H1 (cell line): Measurements from ENCODE around the gene UBL4B. TPM values are rescaled to one million over a fixed set of nuclear protein-coding genes. Genes with fewer than 3 reads are reported as not detected.

ENCODE experiments used
- CTCF ChIA-PET: fragments of 300-600 bp; sonication (Branson Sonifier 250); formaldehyde crosslinking; loops from one replicate; lab custom pipeline; 2021; ENCODE audit not compliant: partially characterized antibody; lab: Charles Lee
- POLR2A ChIA-PET: fragments of 300-600 bp; sonication (Branson Sonifier 250); formaldehyde crosslinking; loops from one replicate; lab custom pipeline; 2021; ENCODE audit warnings: inconsistent platforms; ENCODE audit not compliant: partially characterized antibody; lab: Charles Lee
- DNase-seq, 2 experiments: peaks; one replicate each; pipeline versions ENCODE4 v3.0.0 to v3.0.0-alpha.2; 2010 to 2022; ENCODE audit warnings: low spot score in 2 of 2, low read depth in 1 of 2, mixed read lengths in 1 of 2
- FAIRE-seq: peaks from 2 replicates; lab custom pipeline; 2011; peaks lifted over from hg19 to GRCh38; lab: Jason Lieb, UNC
- H2AFZ ChIP-seq: 2 replicates; pipeline ENCODE4 v1.8.1; 2012; ENCODE audit warnings: low read length, inconsistent platforms
- H2AK5ac ChIP-seq: 2 replicates; pipeline ENCODE4 v1.6.1; 2013; ENCODE audit warnings: low read depth, low read length
- H2BK120ac ChIP-seq: replicated peaks from 2 replicates; pipeline ENCODE3; 2013; ENCODE audit warnings: low read depth, low read length, inconsistent platforms
- H2BK12ac ChIP-seq: 2 replicates; pipeline ENCODE4 v1.6.1; 2013; ENCODE audit warnings: low read depth, low read length
- H2BK15ac ChIP-seq: 2 replicates; pipeline ENCODE4 v1.6.1; 2013; ENCODE audit warnings: low read length
- H2BK20ac ChIP-seq: 2 replicates; pipeline ENCODE4 v1.6.1; 2013; ENCODE audit warnings: low read length
- H2BK5ac ChIP-seq: 2 replicates; pipeline ENCODE4 v1.6.1; 2013; ENCODE audit warnings: low read depth, low read length
- H3K14ac ChIP-seq: 2 replicates; pipeline ENCODE4 v1.6.1; 2013; ENCODE audit warnings: inconsistent platforms; ENCODE audit not compliant: insufficient read length
- H3K18ac ChIP-seq: 2 replicates; pipeline ENCODE4 v1.6.1; 2013; ENCODE audit warnings: low read length; ENCODE audit errors: extremely low read depth
- H3K23ac ChIP-seq: 2 replicates; pipeline ENCODE4 v1.6.1; 2013; ENCODE audit warnings: inconsistent platforms; ENCODE audit not compliant: insufficient read length
- H3K23me2 ChIP-seq: 2 replicates; pipeline ENCODE4 v1.6.1; 2013; ENCODE audit warnings: low read depth, low read length
- H3K27ac ChIP-seq: 2 replicates; pipeline ENCODE4 v1.6.1; 2011; ENCODE audit warnings: low read depth, low read length, inconsistent platforms
- H3K27me3 ChIP-seq, 4 experiments: replicated peaks in 1 of 4; 1 replicate in 1 of 4; 2 replicates in 3 of 4; pipeline versions ENCODE4 v1.6.1 to v1.8.1; 2011 to 2013; ENCODE audit warnings: low read length in 3 of 4, mild to moderate bottlenecking in 3 of 4, inconsistent platforms in 2 of 4, mixed read lengths in 2 of 4, moderate library complexity in 1 of 4; ENCODE audit not compliant: control insufficient read depth in 3 of 4, insufficient read depth in 3 of 4; ENCODE audit errors: extremely low read depth in 1 of 4
- H3K36me3 ChIP-seq, 4 experiments: 2 replicates each; pipeline versions ENCODE4 v1.6.1 to v1.8.1; 2011 to 2013; ENCODE audit warnings: mild to moderate bottlenecking in 4 of 4, low read length in 3 of 4, moderate library complexity in 2 of 4, control low read depth in 1 of 4, inconsistent platforms in 1 of 4; ENCODE audit not compliant: insufficient read depth in 4 of 4, control insufficient read depth in 2 of 4
- H3K4ac ChIP-seq: replicated peaks from 2 replicates; pipeline ENCODE3; 2013; ENCODE audit warnings: low read length, low read depth, mixed read lengths, inconsistent platforms; ENCODE audit not compliant: insufficient read length
- H3K4me1 ChIP-seq, 4 experiments: replicated peaks in 1 of 4; 1 replicate in 1 of 4; 2 replicates in 3 of 4; pipeline versions ENCODE4 v1.6.1 to v1.8.1; 2011 to 2013; ENCODE audit warnings: low read length in 3 of 4, inconsistent platforms in 2 of 4, mixed read lengths in 1 of 4; ENCODE audit not compliant: insufficient read depth in 4 of 4, control insufficient read depth in 3 of 4
- H3K4me2 ChIP-seq, 2 experiments: 2 replicates each; pipeline versions ENCODE4 v1.6.1 to v1.8.1; 2011 to 2013; ENCODE audit warnings: low read depth in 2 of 2, low read length in 2 of 2, control low read depth in 1 of 2, inconsistent platforms in 1 of 2, mild to moderate bottlenecking in 1 of 2; ENCODE audit not compliant: insufficient read depth in 1 of 2
- H3K4me3 ChIP-seq, 4 experiments: fragments of 200-600, 300-600 bp in 1 of 4; sonication (generic), shearing (Covaris generic), sonication (Bioruptor Twin) in 1 of 4; 2 replicates each; pipeline versions ENCODE4 v1.5.1 to v1.8.1; 2011 to 2016; ENCODE audit warnings: low read length in 4 of 4, low read depth in 3 of 4, control low read depth in 2 of 4, inconsistent platforms in 2 of 4, mild to moderate bottlenecking in 2 of 4, mixed read lengths in 1 of 4, moderate library complexity in 1 of 4; ENCODE audit not compliant: insufficient read depth in 2 of 4; ENCODE audit errors: extremely low read depth in 1 of 4
- H3K56ac ChIP-seq: replicated peaks from 2 replicates; pipeline ENCODE3; 2013; ENCODE audit warnings: low read depth, mild to moderate bottlenecking, mixed read lengths, low read length, inconsistent platforms; ENCODE audit not compliant: insufficient read length
- H3K79me1 ChIP-seq: 2 replicates; pipeline ENCODE4 v1.6.1; 2013; ENCODE audit warnings: low read depth, low read length, control low read depth
- H3K79me2 ChIP-seq, 2 experiments: 2 replicates each; pipeline versions ENCODE4 v1.6.1 to v1.8.1; 2012 to 2013; ENCODE audit warnings: low read length in 2 of 2, mild to moderate bottlenecking in 2 of 2, inconsistent platforms in 1 of 2; ENCODE audit not compliant: insufficient read depth in 2 of 2, control insufficient read depth in 1 of 2
- H3K9ac ChIP-seq, 4 experiments: replicated peaks in 1 of 4; 1 replicate in 1 of 4; 2 replicates in 3 of 4; pipeline versions ENCODE4 v1.6.1 to v1.8.1; 2011 to 2013; ENCODE audit warnings: low read depth in 3 of 4, low read length in 3 of 4, control low read depth in 2 of 4, mild to moderate bottlenecking in 2 of 4, moderate library complexity in 2 of 4, inconsistent platforms in 1 of 4; ENCODE audit errors: extremely low read depth in 1 of 4
- H3K9me3 ChIP-seq, 2 experiments: 2 replicates each; pipeline versions ENCODE4 v1.6.1 to v1.8.1; 2012 to 2013; ENCODE audit warnings: mild to moderate bottlenecking in 2 of 2, moderate library complexity in 2 of 2, control low read depth in 1 of 2, inconsistent platforms in 1 of 2, low read depth in 1 of 2, low read length in 1 of 2, mixed read lengths in 1 of 2; ENCODE audit not compliant: insufficient read depth in 2 of 2
- H4K20me1 ChIP-seq, 2 experiments: replicated peaks in 1 of 2; 2 replicates each; pipeline versions ENCODE3 to v1.8.1; 2011 to 2013; ENCODE audit warnings: inconsistent platforms in 2 of 2, low read length in 2 of 2, mild to moderate bottlenecking in 1 of 2; ENCODE audit not compliant: insufficient read depth in 2 of 2, control insufficient read depth in 1 of 2
- H4K5ac ChIP-seq: 2 replicates; pipeline ENCODE4 v1.6.1; 2013; ENCODE audit warnings: low read length, low read depth, mixed read lengths, inconsistent platforms; ENCODE audit not compliant: insufficient read length
- H4K8ac ChIP-seq: 2 replicates; pipeline ENCODE4 v1.8.0; 2013; ENCODE audit warnings: mild to moderate bottlenecking, moderate library complexity, low read length, inconsistent platforms; ENCODE audit not compliant: insufficient read depth; ENCODE audit errors: extremely low read depth
- H4K91ac ChIP-seq: replicated peaks from 2 replicates; pipeline ENCODE3; 2013; ENCODE audit warnings: low read length, mixed read lengths, inconsistent platforms; ENCODE audit not compliant: insufficient read length
- CBX8 ChIP-seq: fragments of 300-800, 300-1000 bp; sonication (generic); IDR thresholded peaks from 2 replicates; pipeline ENCODE4 v1.7.1; 2016; ENCODE audit warnings: low read depth, low read length, borderline replicate concordance
- RNF2 ChIP-seq: fragments of 200-900, 300-1000 bp; sonication (generic); IDR thresholded peaks from 2 replicates; pipeline ENCODE4 v1.7.1; 2016; ENCODE audit warnings: borderline replicate concordance, low read depth, mild to moderate bottlenecking, antibody characterized with exemption, low read length; ENCODE audit not compliant: poor library complexity, severe bottlenecking; ENCODE audit errors: missing control alignments
- TAF1 ChIP-seq: IDR thresholded peaks from 2 replicates; pipeline ENCODE4 v1.6.1; 2011; ENCODE audit warnings: mild to moderate bottlenecking, low read depth, low read length
- ZNF274 ChIP-seq: IDR thresholded peaks from 2 replicates; pipeline ENCODE4 v1.7.0; 2012; ENCODE audit warnings: low read length, borderline replicate concordance; ENCODE audit errors: extremely low read depth
- WGBS, 2 experiments: shearing (Covaris generic) in 1 of 2; methylation state at CpG; one replicate each; pipeline versions ENCODE4 v1.1.6 to v1.1.7; 2013 to 2015; ENCODE audit warnings: low lambda C conversion rate in 2 of 2, mixed read lengths in 2 of 2, inconsistent platforms in 1 of 2, low coverage in 1 of 2, missing lambda C conversion rate in 1 of 2; ENCODE audit not compliant: insufficient replicate concordance in 2 of 2, insufficient coverage in 1 of 2, insufficient read length in 1 of 2; ENCODE audit errors: extremely low coverage in 1 of 2, missing lambda C conversion rate in 1 of 2; 5-methylcytosine and 5-hydroxymethylcytosine counted together
- polyA plus RNA-seq, 7 experiments: library from polyadenylated mRNA; depleted of rRNA in 3 of 7; stranded (reverse) in 5 of 7; unstranded in 2 of 7; fragments of >200 nt in 5 of 7; fragments of 200-250 nt in 2 of 7; gene quantifications; 1 replicate in 5 of 7; 2 replicates in 1 of 7; 4 replicates in 1 of 7; pipeline versions ENCODE4 v1.2.1 to v1.2.3, GENCODE V29; 2011 to 2013; ENCODE audit warnings: missing spikeins in 2 of 7, mixed read lengths in 2 of 7
- total RNA-seq: library from RNA; stranded (reverse); fragmentation: NEBNext Ultra II Directional; extraction: Animal tissue kit (Norgen Biotek cat#: 25700); gene quantifications from 2 replicates; pipeline ENCODE4 v1.2.1, GENCODE V29; 2021

Gene UBL4B
- total and polyA plus RNA-seq, 2 of the 8 experiments (the other 6 are each of a cell fraction or from before 2014, with no cell fraction given) = 0.11 TPM; not detected in 1

DNA sequence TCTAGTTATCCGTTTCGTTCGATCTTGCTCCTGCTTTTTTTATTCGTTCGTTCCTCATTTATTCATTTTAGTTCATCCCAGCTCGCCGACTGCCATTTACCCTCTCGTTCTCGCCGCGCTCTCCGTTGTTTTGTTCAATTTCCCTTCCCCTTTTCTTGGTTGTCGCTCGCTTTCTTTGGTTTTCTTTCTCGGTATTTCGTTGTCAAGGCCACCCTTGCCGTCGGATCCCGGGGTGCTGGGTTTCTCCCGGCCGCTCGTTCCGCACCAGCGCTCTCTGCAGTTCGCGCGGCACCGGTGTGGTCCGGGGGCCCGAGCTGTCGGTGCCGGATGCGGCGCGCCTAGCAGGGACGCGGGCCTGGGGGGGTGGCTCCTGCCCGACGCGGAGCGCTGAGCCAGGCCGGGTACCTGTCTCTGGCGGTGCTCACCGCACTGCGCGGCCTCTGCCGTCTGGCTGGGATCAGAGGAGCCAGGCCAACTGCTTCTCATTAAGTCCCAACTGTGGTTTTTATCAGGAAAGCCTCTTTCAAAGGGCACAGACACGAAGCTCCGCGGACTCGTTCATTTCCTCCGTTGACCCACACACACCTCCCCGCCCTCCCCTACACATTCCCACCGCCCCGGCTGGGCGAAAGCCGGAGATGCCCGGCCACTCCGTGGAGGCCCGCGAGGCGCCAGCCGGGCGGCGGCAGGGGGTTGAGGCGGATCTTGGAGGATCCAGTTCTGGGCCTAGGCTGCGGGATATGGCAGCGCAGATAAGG, 43.4 kb upstream of the UBL4B start:
- Histone ChIP-seq H3K14ac (no peak overlapping the region), H3K4me2 (peak overlapping the region; percentile 62 to 71), H3K79me1 (no peaks in the 10 kb centered on the region), H3K27ac (no peak overlapping the region), H3K18ac (no peak overlapping the region; the same call in 1 of the 2 replicates), H3K36me3 (peaks cover 0 to 8% (median 0%) of the 10 kb centered on the region in 4 experiments; a peak in 3 of 8 replicates), H2AFZ (no peak overlapping the region), H3K4me1 (peaks cover 3 to 31% (median 15%) of the 10 kb centered on the region in 4 experiments; a peak in 6 of 7 replicates), H3K27me3 (peaks cover 62 to 93% (median 83%) of the 10 kb centered on the region in 4 experiments), H3K4me3 (peak overlapping the region in 2 of 4 experiments; percentile 43 to 56; a peak in 5 of 8 replicates), H4K91ac (no peak overlapping the region), H2BK20ac (no peak overlapping the region), H2BK5ac (no peak overlapping the region), H3K56ac (no peak overlapping the region), H3K23ac (no peak overlapping the region), H3K23me2 (peaks cover 7% of the 10 kb centered on the region; the same call in 1 of the 2 replicates), H3K9ac (no peak overlapping the region), H3K4ac (no peak overlapping the region), H3K9me3 (no peaks in the 10 kb centered on the region; a peak in 1 of 4 replicates), H4K20me1 (peaks cover 7 to 10% of the 10 kb centered on the region in 2 experiments), H2BK15ac (no peak overlapping the region), H4K5ac (no peak overlapping the region), H2BK12ac (0 out of 2 replicates have a peak overlapping the region, but pooled peaks have one; percentile 27), H3K79me2 (no peaks in the 10 kb centered on the region), H4K8ac (no peak overlapping the region; the same call in 1 of the 2 replicates), H2AK5ac (no peak overlapping the region), H2BK120ac (no peak overlapping the region)
- POLR2A ChIA-PET = interaction anchor here (1.0 to 2.5 kb wide), 7 partner anchors 9 to 277 kb away, joined by 3 to 11 read pairs (median 5); no protein-coding TSS in a partner anchor
- 4% methylated on average over 43 of the region's 68 CpGs; no CpG with 5 or more reads in 1 of the 2 experiments for WGBS, 2 experiments
- TF ChIP-seq RNF2 (peak; percentile 100), ZNF274 (no peak), CBX8 (peak; percentile 100), TAF1 (no peak)
- DNase-seq (peak in 1 of 2 experiments; percentile 66), FAIRE-seq (no peak)
- CTCF ChIA-PET = interaction anchor here (1.1 to 52.4 kb wide), 3 partner anchors 15 to 291 kb away, joined by 3 to 1450 read pairs (median 1450); partner anchors contain the start of genes ALX3 and STRIP1
